GM12878 (cell line): Measurements from ENCODE around the gene BOLA1. TPM values are rescaled to one million over a fixed set of nuclear protein-coding genes. Genes with fewer than 3 reads are reported as not detected.

Experiments used
- ATF7 ChIP-seq: fragments of 450-650 bp; IDR thresholded peaks from 2 replicates; pipeline ENCODE4 v1.6.1; 2016; ENCODE audit warnings: low read depth, mild to moderate bottlenecking
- E2F4 ChIP-seq: IDR thresholded peaks from 2 replicates; pipeline ENCODE4 v1.6.1; 2012; ENCODE audit warnings: low read depth, low read length, improper control_type of control experiment
- HDGF ChIP-seq: fragments of 450-650 bp; IDR thresholded peaks from 2 replicates; pipeline ENCODE4 v1.6.1; 2016; ENCODE audit warnings: antibody characterized with exemption
- PRDM15 ChIP-seq: fragments of 450-650 bp; formaldehyde crosslinking; IDR thresholded peaks from 2 replicates; pipeline ENCODE4 v1.4.0; 2020; ENCODE audit warnings: mild to moderate bottlenecking, moderate library complexity
- SRF ChIP-seq, 2 experiments: IDR thresholded peaks; 2 replicates each; pipeline ENCODE4 v1.6.1; 2011; ENCODE audit warnings: low read depth in 2 of 2, low read length in 2 of 2, mild to moderate bottlenecking in 1 of 2, moderate library complexity in 1 of 2
- ZNF687 ChIP-seq: fragments of 450-650 bp; IDR thresholded peaks from 2 replicates; pipeline ENCODE4 v1.6.1; 2017; ENCODE audit warnings: mild to moderate bottlenecking, moderate library complexity
- ZSCAN29 ChIP-seq: fragments of 450-650 bp; IDR thresholded peaks from 2 replicates; pipeline ENCODE4 v1.6.1; 2017; ENCODE audit warnings: mild to moderate bottlenecking, moderate library complexity
- polyA plus RNA-seq, 11 experiments: library from polyadenylated mRNA; depleted of rRNA in 4 of 11; unstranded in 6 of 11; stranded (reverse) in 5 of 11; fragments of >200 nt; fragmentation: Nextera tagmentation in 4 of 11; fragmentation: Illumina TruSeq in 1 of 11; extraction: Ambion mirVana in 4 of 11; extraction: Trizol in 1 of 11; gene quantifications; 1 replicate in 1 of 11; 2 replicates in 10 of 11; pipeline versions ENCODE4 v1.2.1 to v1.2.3, GENCODE V29; 2011 to 2016; ENCODE audit warnings: inconsistent platforms in 2 of 11, missing spikeins in 2 of 11, low read depth in 1 of 11
- total RNA-seq, 4 experiments: library from RNA; depleted of rRNA in 3 of 4; stranded (reverse); fragments of >200 nt in 3 of 4; fragmentation: Illumina TruSeq in 1 of 4; extraction: Trizol in 1 of 4; gene quantifications; 2 replicates each; pipeline versions ENCODE4 v1.2.1 to v1.2.3, GENCODE V29; 2013 to 2021
- TF ChIP-seq, protein P1 (sequence below): fragments of 450-650 bp; IDR thresholded peaks from 2 replicates; pipeline ENCODE4 v1.6.1; 2016; ENCODE audit warnings: mild to moderate bottlenecking

BOLA1 gene
- total and polyA plus RNA-seq, 10 of the 15 experiments (the other 5 are each of a cell fraction or from before 2014, with no cell fraction given), result 0.74 to 18.7 (median 11.3) TPM

DNA sequence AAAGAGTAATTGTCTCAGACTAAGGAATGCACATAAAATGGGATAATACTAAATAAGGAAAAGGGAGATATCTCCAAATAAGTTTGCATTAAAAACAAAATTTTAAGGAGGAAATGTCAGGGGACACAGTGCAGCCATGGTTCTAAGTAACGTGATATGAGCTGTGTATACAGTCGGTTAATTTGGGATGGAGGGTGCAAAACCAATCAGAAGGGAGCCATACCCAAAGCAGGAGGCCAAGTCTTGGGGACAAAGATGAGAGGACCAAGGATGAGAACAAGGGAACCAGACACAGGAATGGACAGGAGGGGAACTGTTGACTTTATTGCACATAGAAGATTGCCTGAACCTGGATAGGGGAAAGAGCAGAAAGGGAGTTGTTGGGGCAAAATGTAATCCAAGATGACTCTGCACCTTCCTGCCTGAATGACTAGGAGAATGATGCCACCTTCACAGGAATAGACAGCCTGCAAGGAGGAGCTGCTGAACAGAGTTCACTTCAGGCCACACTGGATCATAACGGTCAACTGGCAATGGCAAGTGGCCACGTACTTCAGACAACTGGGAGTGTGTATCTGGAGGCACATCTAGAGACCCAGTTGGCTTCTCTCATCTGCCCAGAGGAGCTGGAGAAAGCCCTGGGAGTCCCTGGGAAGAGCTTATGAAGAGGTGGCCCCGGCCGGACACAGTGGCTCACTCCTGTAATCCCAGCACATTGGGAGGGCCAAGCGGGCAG lies 22.0 kb upstream of the BOLA1 start (continued):
- TF ChIP-seq E2F4 (no peak), ATF7 (no peak), ZSCAN29 (no peak), PRDM15 (CRISPR knock-in tag) (no peak), SRF (IDR thresholded peaks at IDR 0.05; ENCODE audit: low read depth in 2 of 2, low read length in 2 of 2) (no peak), ZNF687 (no peak), HDGF (no peak)
- TF ChIP-seq, protein P1, sequence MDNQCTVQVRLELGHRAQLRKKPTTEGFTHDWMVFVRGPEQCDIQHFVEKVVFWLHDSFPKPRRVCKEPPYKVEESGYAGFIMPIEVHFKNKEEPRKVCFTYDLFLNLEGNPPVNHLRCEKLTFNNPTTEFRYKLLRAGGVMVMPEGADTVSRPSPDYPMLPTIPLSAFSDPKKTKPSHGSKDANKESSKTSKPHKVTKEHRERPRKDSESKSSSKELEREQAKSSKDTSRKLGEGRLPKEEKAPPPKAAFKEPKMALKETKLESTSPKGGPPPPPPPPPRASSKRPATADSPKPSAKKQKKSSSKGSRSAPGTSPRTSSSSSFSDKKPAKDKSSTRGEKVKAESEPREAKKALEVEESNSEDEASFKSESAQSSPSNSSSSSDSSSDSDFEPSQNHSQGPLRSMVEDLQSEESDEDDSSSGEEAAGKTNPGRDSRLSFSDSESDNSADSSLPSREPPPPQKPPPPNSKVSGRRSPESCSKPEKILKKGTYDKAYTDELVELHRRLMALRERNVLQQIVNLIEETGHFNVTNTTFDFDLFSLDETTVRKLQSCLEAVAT, result no peak
